HEK293 (cell line): ENCODE results near the gene BPIFB2.

Source experiments
- ATF2 ChIP-seq: fragments of 450-650 bp; formaldehyde crosslinking; IDR thresholded peaks from 2 replicates; pipeline ENCODE4 v1.5.1; 2016; ENCODE audit warnings: missing biosample characterization, missing genetic modification characterization, low read depth
- CTCF ChIP-seq: fragments of 450-650 bp; formaldehyde crosslinking; IDR thresholded peaks from 2 replicates; pipeline ENCODE4 v1.5.1; 2016; ENCODE audit warnings: missing biosample characterization, missing genetic modification characterization
- MYNN ChIP-seq: fragments of 450-650 bp; formaldehyde crosslinking; IDR thresholded peaks from 2 replicates; pipeline ENCODE4 v1.5.1; 2016; ENCODE audit warnings: missing biosample characterization, missing genetic modification characterization, borderline replicate concordance
- ZBTB7A ChIP-seq: fragments of 450-650 bp; formaldehyde crosslinking; IDR thresholded peaks from 2 replicates; pipeline ENCODE4 v1.5.1; 2016; ENCODE audit warnings: low read depth, missing biosample characterization, missing genetic modification characterization
- ZNF175 ChIP-seq: fragments of 450-650 bp; formaldehyde crosslinking; IDR thresholded peaks from 2 replicates; pipeline ENCODE4 v1.5.1; 2016; ENCODE audit warnings: missing biosample characterization, missing genetic modification characterization
- ZNF184 ChIP-seq: fragments of 450-650 bp; IDR thresholded peaks from 2 replicates; pipeline ENCODE4 v1.5.1; 2018; ENCODE audit warnings: missing biosample characterization, mild to moderate bottlenecking, missing genetic modification characterization
- ZNF24 ChIP-seq: fragments of 450-650 bp; formaldehyde crosslinking; IDR thresholded peaks from 2 replicates; pipeline ENCODE4 v1.5.1; 2016; ENCODE audit warnings: missing biosample characterization, missing genetic modification characterization
- ZNF274 ChIP-seq, 2 experiments: fragments of 200-500 bp in 1 of 2; fragments of 450-650 bp in 1 of 2; sonication (Bioruptor generic) in 1 of 2; formaldehyde crosslinking in 1 of 2; IDR thresholded peaks; 2 replicates each; pipeline versions ENCODE4 v1.5.1 to v1.6.1; 2014 to 2016; ENCODE audit warnings: borderline replicate concordance in 1 of 2, inconsistent platforms in 1 of 2, low read length in 1 of 2, missing biosample characterization in 1 of 2, missing genetic modification characterization in 1 of 2
- ZNF311 ChIP-seq: fragments of 450-650 bp; formaldehyde crosslinking; IDR thresholded peaks from 2 replicates; pipeline ENCODE4 v1.5.1; 2017; ENCODE audit warnings: missing biosample characterization, missing genetic modification characterization, borderline replicate concordance
- ZNF335 ChIP-seq: fragments of 450-650 bp; formaldehyde crosslinking; conservative IDR thresholded peaks from 2 replicates; pipeline ENCODE4 v1.5.1; 2016; ENCODE audit warnings: missing biosample characterization, missing genetic modification characterization
- ZNF350 ChIP-seq: fragments of 450-650 bp; formaldehyde crosslinking; IDR thresholded peaks from 2 replicates; pipeline ENCODE4 v1.5.0; 2017; ENCODE audit warnings: missing biosample characterization, mild to moderate bottlenecking, missing genetic modification characterization
- ZXDB ChIP-seq: fragments of 450-650 bp; formaldehyde crosslinking; IDR thresholded peaks from 2 replicates; pipeline ENCODE4 v1.5.1; 2016; ENCODE audit warnings: missing biosample characterization, missing genetic modification characterization
- TF ChIP-seq, protein P1 (sequence below): fragments of 450-650 bp; formaldehyde crosslinking; IDR thresholded peaks from 2 replicates; pipeline ENCODE4 v1.5.1; 2016; ENCODE audit warnings: missing biosample characterization, missing genetic modification characterization

DNA sequence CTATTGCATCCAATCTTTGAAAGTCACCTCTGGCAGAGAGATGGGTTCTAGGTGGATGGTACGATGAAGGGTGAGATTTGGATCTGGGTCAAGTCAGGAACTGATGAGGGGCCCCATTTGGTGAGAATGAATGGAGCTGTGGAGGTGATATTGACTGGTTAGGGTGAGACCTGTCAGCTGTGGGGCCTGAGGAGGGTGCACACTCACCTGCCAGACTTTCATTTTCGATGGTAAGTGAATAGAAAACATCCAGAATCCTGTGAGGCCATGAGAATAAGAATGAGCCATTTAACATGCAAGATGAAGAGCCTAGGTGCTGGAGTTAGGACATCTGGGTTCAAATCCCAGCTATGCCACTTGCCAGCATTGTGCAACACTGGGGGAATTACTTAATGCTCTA is 10.1 kb upstream of the BPIFB2 start:
- TF ChIP-seq ZNF335 (no peak), CTCF (no peak), ZNF184 (no peak), ATF2 (tag by site-specific recombination) (no peak), ZNF350 (tag by site-specific recombination) (no peak), ZXDB (no peak), ZNF311 (tag by site-specific recombination) (no peak), ZBTB7A (no peak), ZNF175 (no peak), MYNN (tag by site-specific recombination) (no peak), ZNF24 (tag by site-specific recombination) (no peak), ZNF274 (IDR thresholded peaks at IDR 0.05; ENCODE audit: low read length) (no peak), ZNF274 (tag by site-specific recombination; IDR thresholded peaks at IDR 0.05; ENCODE audit: borderline replicate concordance) (no peak)
- TF ChIP-seq, protein P1, sequence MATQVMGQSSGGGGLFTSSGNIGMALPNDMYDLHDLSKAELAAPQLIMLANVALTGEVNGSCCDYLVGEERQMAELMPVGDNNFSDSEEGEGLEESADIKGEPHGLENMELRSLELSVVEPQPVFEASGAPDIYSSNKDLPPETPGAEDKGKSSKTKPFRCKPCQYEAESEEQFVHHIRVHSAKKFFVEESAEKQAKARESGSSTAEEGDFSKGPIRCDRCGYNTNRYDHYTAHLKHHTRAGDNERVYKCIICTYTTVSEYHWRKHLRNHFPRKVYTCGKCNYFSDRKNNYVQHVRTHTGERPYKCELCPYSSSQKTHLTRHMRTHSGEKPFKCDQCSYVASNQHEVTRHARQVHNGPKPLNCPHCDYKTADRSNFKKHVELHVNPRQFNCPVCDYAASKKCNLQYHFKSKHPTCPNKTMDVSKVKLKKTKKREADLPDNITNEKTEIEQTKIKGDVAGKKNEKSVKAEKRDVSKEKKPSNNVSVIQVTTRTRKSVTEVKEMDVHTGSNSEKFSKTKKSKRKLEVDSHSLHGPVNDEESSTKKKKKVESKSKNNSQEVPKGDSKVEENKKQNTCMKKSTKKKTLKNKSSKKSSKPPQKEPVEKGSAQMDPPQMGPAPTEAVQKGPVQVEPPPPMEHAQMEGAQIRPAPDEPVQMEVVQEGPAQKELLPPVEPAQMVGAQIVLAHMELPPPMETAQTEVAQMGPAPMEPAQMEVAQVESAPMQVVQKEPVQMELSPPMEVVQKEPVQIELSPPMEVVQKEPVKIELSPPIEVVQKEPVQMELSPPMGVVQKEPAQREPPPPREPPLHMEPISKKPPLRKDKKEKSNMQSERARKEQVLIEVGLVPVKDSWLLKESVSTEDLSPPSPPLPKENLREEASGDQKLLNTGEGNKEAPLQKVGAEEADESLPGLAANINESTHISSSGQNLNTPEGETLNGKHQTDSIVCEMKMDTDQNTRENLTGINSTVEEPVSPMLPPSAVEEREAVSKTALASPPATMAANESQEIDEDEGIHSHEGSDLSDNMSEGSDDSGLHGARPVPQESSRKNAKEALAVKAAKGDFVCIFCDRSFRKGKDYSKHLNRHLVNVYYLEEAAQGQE: no peak
